GM18526 (cell line): ENCODE measurements around the gene PUSL1.

Experiments
- POLR2A ChIP-seq: IDR thresholded peaks from 3 replicates; pipeline ENCODE4 v1.6.1; 2011; ENCODE audit not compliant: insufficient read length; ENCODE audit errors: extremely low read depth

PUSL1 gene

DNA sequence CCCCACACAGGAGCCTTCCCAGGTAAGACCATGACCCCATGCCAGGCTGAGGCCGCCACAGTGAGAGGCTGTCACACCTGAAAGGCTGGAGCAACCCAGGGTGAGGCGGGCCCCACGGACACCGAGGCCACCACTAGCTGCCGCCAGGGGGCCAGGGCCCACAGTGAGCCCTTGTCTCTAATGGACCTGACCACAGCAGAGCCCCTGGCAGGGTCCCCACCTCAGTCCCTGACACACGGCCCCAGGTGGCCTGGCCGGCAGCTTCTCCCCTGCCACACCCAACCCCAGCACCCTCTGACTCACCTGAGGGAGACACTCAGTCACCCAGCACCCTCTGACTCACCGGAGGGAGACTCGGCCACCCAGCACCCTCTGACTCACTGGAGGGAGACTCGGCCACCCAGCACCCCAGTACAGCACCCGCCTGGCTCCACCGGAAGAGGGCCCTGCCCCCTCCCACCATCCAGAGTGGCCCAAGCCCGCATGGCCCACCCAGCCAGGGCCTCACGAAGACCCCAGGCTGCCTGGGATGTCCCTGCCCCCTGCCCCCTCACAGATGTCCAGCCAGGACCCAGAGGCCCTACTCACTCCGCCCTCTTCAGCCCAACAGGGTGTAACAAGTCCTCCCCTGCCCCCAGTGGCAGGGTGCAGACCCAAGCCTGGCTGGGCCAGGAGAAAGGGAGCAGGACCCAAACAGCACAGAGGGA is 36.4 kb downstream of the PUSL1 start:
- no peak for TF ChIP-seq POLR2A

DNA sequence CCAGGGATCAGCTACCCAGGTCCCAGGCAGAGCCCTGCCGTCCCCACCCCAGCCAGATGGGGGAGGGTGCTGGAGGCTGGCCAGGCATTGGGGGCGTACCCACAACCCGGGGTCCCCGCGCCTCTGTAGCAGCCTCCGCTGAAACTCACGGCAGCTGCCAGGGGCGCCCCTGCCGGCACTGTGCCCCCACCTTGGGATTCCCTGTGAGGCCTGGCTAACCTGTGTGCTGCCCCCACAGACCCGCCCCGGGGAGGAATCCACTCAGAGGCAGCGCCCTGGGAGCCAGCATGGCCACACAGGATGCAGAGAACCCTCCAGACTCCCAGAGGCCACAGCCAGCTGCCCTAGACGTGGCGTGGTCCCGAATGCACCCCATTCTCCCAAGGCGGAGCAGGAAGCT is 37.0 kb downstream of the PUSL1 start:
- TF ChIP-seq POLR2A, result no peak

DNA sequence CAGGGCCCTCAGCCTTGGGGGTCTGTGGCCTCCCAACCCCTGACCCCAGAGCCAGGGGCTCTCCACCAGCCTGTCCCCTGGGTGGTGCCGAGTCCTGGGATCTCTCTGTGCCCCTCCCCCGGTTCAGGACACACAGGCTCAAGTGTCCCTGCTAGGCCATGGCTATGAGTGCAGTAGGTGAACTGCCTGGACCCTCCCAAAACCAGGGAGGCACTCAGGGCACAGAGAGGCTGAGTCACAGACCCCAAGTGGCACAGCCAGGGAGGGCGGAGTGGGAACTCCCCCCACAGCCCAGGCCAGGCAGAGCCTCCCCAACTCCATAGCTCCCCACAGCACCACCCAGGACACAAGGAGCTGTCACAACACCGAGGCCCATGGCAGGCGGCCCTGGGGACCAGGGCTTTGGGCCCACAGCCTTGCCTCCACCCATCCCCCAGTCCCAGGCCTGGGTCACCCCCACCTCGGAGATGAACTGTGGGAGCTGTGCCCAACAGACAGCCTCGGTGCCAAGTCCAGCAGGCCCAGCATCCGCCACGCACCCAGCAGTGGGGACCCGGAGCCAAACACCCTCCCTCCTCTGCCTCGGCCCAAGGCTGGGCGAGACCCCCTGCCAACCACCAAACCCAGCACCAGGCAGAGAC is 37.6 kb downstream of the PUSL1 start:
- TF ChIP-seq POLR2A, result no peak

DNA sequence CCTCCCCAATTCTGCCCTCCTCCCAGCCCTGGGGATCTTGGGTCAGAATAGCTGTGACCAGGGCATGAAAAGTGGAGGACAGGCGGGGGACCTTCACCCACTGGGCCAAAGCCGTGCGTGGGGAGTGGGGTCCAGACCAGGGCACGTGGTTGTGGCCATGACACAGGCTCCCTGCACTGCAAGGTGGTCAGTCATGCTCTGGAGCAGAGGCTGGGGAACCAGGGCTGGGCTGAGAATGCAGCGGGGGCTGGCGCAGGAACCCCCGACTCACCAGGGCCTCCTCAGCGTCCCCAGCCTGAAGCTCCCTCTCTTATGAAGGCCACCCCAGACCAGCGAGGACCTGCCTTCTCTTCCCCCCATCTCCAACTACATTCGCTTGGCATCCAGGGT is 38.1 kb downstream of the PUSL1 start:
- no peak for TF ChIP-seq POLR2A

DNA sequence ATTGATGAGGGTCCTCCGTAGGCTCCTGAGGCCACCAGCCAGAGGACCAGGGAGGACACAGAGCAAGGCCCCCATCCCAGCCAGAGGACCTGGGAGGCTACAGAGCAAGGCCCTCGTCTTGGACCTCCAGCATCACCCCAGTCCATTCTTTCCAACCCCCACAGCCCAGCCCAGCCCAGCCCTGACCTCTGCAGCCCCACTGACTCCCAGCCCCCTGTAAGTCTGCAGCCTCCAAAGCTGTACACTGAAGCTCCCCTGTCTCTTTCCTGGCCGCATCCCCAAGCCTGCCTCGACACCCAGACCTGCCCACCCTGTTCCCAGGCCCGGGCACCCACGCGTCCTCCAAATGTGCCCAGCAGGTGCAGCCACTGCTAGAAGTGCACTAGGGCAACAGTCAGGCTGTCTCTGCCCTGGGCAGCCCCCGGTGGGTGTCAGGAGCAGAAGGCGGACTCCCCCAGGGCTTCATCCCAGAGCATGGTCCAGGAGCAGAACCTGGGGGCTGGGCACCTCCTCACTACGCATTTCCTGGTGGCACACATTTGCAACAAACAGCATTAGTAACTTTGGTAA is 38.7 kb downstream of the PUSL1 start:
- TF ChIP-seq POLR2A, result no peak

DNA sequence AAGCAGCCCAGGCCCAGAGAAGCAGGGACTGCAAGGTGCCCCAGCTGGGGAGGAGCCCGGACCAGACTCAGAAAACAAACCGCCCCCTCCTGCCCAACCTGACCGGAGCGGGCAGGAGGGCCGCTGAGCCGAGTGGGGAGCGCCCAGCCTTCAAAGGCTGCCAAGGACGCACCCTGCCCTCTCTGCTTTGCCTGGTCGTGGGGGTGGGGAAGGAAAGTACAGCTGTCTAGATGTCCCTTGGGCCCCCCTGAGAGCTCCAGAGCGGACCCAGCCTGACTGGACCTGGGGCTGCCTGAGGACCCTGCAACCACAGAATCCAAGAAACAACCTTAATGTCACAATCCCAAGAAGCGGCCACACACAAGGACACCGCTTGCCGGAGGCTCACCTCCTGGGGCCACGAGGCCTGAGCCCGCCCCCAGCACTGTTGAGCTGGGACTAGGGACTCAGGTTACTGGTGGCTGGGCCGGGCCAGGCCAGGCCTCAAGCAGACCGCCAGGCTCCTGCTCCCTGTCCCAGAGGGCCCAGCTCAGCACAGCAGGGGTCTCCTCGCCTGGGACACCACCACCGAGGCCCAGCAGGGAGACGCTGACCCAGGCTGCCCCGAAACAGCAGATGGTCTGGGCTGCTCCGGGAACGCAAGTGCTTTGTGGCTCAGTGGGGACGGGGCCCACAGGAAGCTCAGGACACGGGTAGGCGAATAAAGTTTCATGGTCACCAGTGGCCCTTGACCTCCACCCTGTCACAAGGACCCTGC is 39.4 kb downstream of the PUSL1 start:
- TF ChIP-seq POLR2A, result no peak

DNA sequence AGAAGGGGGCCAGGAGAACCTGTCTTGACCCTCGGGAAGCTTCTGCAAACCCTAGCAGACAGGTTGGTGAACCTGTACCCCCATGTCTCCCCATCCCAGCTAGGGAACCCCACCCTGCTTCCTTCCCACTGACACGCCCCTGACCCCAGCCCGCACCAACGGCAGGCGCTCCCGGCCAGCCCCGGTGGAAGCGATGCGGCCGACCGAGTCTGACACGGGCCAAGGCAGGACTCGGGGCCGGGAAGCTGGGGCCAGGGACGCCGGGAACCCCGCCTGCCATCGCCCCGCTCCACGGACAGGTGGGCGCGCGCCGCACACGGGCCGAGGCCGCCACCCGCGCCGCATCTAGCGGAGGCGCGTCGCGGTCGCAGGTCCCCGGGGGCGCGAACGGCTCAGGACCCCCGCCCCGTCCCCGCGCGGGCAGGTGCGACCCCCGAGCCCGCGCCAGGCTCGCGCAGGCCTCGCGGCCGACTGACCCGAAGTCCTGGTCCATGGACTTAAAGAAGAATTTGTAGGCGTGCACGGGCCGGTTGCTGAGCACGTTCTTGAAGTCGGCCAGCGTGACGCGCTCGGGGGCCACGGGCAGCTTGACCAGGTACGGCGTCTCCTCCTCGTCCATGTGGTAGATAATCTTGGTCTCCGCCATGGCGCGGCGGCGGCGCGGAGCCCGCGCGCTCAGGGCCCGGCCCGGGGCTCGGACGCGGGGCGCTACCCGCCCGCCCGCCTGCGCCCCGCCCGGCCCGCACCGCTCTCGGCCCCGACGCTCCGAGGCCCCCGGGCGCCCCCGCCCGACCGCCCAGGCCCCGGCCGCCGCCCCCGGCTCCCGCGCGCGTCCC is 40.2 kb downstream of the PUSL1 start:
- TF ChIP-seq POLR2A, result no peak

DNA sequence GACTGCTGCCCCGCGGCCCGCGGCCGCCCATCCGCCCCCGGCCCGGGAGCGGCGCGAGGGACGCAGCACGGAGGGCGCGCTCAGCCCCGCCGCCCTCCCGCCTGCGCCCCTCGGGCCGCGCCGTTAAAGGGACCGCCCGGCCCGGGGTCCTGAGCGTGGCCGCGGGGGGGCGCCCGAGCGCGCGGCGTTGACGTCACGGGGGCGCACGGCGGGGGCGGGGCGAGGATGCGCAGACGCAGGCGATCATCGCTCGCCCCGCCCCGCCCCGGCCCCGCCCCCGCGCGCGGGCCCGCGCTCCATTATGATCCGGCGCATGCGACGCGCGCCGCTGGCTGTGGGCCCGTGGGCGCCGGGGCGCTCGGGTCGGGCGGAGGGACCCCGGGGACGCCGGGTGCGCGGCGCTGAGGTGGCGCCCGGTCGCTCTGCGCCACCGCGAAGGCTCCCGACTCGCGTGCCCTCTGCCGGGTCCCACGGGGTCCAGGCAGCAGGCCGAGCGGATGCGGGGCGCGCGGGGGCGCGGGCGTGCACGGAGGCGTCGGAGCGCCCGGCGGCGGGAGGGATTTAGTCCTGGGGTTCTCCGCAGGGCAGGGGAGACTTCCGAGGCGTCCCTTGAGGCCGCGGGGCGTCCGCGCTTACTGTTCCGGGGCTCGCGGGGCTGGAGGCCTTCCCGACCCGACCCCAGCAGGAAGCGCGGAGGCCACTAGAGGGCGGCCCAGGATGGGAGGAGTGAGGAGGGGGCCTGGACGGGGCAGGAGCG is 41.0 kb downstream of the PUSL1 start, which contains the start of gene DVL1:
TSS of gene DVL1 (minus strand) at position 163 of the 757 bp plus-strand sequence. CDS start 353 bp downstream, outside the sequence.
- peak; percentile 56 for TF ChIP-seq POLR2A

DNA sequence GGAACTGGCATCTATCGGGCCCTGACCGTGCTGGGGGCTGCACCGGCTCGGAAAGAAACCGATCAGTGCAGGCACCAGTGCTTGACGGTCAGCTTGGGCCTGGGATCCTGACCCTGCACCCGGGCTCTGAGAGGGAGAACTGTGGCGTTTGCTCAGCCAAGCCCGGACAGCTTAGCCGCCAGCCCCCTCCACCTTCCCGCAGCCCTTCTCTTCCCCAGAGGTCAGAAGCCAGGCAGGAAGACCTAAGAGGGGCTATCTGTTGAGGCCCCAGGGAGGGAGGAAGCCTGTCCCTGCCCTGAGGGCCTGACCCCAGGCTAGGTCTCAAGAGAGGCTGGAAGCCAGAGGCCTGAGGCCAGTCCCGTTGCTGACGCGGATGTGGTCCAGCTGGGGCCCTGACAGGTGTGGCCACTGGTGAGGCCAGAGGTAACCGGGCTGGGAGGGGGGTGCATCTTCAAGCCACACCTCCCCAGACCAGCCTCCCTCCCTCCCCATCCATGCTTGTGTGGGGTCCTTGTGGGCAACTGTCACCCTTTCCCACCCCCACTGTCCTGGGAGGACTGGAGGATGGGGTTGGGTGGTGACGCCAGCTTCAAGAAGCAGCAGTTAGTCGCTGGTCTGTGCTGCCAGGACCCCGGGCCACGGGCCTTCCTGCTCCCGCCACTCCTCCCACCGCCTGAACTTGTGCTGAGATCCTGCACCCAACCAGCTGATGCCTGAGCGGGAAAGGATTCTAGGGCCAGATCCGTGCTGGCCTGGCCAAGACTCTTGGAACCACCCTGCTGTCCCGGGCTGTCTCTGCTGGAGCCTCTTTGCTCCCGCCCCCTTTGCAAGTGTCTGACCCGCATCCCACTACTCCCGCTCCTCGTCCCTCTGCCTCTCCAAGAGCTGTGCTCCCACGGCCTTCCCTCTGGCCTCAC is 43.4 kb downstream of the PUSL1 start:
- TF ChIP-seq POLR2A, result no peak

DNA sequence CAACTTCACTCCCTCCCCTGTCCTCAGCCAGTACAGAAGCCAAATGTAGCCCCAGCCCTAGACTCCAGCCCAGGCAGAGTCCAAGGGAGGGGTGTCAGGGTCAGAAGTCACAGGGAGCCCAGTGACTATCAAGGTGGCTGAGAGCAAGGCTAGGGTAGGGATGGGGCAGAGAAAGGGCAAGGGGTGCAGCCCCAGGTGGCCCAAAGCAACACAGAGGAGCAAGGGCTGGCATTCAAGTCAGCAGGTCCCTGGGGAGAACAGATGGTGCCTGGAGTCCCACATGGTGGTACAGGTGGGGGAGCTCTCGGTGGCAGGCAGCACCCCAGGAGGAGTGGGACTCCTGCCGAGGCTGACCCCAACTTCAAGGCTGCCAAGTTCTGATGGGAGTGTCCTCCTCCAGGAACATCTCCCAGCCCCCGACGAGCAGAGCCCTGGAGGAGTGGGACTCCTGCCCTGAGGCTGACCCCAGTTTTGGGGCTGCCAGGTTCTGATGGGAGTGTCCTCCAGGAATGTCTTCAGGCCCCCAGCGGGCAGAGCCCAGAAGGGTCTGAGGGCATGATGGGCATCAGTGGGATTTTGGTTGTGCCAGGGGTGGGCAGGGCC is 44.5 kb downstream of the PUSL1 start:
- TF ChIP-seq POLR2A, result no peak

DNA sequence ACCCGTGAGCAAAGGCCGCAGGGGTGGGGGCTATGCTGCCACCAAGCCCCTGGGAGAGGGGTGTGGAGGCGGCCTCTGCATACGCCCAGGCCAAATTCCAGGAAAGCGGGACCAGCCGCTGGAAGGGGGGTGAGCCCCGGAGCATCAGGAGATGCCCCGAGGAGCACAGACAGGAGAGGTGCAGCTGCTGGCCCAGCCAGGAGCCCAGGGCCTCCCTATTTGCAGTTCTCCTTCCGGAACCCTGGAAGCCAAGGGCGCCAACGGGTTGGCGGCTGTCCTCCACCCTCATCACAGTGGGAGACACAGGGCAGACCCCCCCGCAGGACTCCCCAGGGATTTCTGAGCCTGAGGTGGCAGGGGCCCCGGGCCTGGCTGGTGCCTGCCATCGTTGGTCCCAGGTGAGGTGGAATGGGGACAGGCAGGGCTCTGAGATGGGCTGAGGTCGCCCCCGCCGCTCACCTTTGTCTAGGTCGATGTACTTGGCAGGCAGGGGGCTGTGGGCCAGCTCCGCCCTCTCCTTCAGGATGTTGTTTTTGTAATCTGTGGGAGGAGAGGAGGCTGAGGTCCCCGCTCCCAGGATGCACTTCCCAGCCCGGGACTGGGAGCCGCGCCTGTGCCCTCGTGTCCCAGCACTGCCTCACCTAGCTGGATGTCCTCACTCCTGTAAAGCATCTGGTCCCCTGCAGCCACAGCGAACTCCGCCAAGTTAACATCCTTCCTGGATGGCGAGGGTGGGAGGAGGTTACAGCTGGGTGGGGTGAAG is 45.2 kb downstream of the PUSL1 start:
- TF ChIP-seq POLR2A, result no peak
